Fibroblast of skin of left biceps (primary cell): ENCODE measurements around the gene N4BP3.

Experiments used
- DNase-seq, 2 experiments: peaks; one replicate each; pipeline ENCODE4 v3.0.0-alpha.2; 2013; ENCODE audit warnings: low read depth in 2 of 2

N4BP3 gene

GRCh38 chr5:178103612-178104011 lies 9.7 kb upstream of the N4BP3 start:
- no peak for DNase-seq

GRCh38 chr5:178104492-178104891 lies 8.8 kb upstream of the N4BP3 start:
- DNase-seq, result no peak

- DNase-seq, result no peak
Measured at GRCh38 chr5:178106086-178106485, 7.2 kb upstream of the N4BP3 start.

- no peak for DNase-seq
Measured at GRCh38 chr5:178106556-178107239, 6.6 kb upstream of the N4BP3 start.

GRCh38 chr5:178107756-178108310 lies 5.5 kb upstream of the N4BP3 start:
- DNase-seq, result no peak

GRCh38 chr5:178108446-178108845 lies 4.9 kb upstream of the N4BP3 start:
- no peak for DNase-seq

- no peak for DNase-seq
Measured at GRCh38 chr5:178108966-178109365, 4.4 kb upstream of the N4BP3 start.

- no peak for DNase-seq
Measured at GRCh38 chr5:178110511-178110910, 2.8 kb upstream of the N4BP3 start.

- no peak for DNase-seq
Measured at GRCh38 chr5:178111925-178112324, 1.4 kb upstream of the N4BP3 start.

GRCh38 chr5:178112545-178112944 lies 787 bp upstream of the N4BP3 start:
- DNase-seq, result no peak

- DNase-seq, result no peak
Measured at GRCh38 chr5:178113841-178114324, 551 bp downstream of the N4BP3 start.

- DNase-seq, result no peak
Measured at GRCh38 chr5:178114325-178115135, 1.2 kb downstream of the N4BP3 start.

- no peak for DNase-seq
Measured at GRCh38 chr5:178115136-178115813, 1.9 kb downstream of the N4BP3 start.

- DNase-seq, result no peak
Measured at GRCh38 chr5:178115814-178116142, 2.4 kb downstream of the N4BP3 start.

GRCh38 chr5:178116143-178116885 lies 3.0 kb downstream of the N4BP3 start:
- no peak for DNase-seq

- DNase-seq, result no peak
Measured at GRCh38 chr5:178117923-178118701, 4.8 kb downstream of the N4BP3 start.

- DNase-seq, result no peak
Measured at GRCh38 chr5:178119915-178120606, 6.7 kb downstream of the N4BP3 start.

GRCh38 chr5:178120607-178121357 lies 7.5 kb downstream of the N4BP3 start:
- peak; percentile 44 for DNase-seq
